Renal cortex interstitium (tissue), 11 donors: ENCODE data around the gene TEDC2. TPM values are rescaled to one million over a fixed set of nuclear protein-coding genes. Genes with fewer than 3 reads are reported as not detected.

Experiments used
- DNase-seq, 11 donors: peaks; one replicate each; pipeline ENCODE4 v3.0.0-alpha.2; 2013; ENCODE audit warnings: low read depth in 9 of 11, low spot score in 4 of 11; ENCODE audit errors: extremely low read depth in 1 of 11
- polyA plus RNA-seq, 3 donors: library from polyadenylated mRNA; unstranded; fragments of 120-200 nt; gene quantifications; one replicate each; pipeline ENCODE4 v1.2.1, GENCODE V29; 2013; ENCODE audit not compliant: insufficient read length in 3 of 3

TEDC2 gene
- polyA plus RNA-seq, 3 donors: 8.5 to 14.2 (median 11.8) TPM

DNA sequence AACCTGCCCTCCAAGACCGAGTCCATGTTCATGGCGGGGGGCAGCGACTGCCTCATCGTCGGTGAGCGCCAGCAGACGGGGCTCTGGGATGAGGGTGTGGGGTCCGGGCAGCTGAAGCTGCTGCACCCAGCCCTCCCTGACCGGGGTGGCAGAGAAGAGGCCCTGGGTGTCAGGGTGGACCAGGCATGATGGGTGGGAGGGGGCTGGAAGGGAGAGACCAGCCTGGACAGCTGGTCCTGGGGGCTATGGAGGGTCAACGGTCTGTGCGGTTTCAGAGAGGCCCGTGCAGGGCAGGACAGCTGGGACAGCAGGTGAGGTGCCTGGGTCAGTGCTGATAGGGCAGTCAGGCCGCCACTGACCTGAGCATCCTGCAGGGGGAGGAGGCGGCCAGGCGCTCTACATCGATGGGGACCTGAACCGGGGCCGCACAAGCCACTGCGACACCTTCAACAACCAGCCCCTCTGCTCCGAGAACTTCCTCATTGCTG is 40.6 kb downstream of the TEDC2 start:
- DNase-seq: no peak

DNA sequence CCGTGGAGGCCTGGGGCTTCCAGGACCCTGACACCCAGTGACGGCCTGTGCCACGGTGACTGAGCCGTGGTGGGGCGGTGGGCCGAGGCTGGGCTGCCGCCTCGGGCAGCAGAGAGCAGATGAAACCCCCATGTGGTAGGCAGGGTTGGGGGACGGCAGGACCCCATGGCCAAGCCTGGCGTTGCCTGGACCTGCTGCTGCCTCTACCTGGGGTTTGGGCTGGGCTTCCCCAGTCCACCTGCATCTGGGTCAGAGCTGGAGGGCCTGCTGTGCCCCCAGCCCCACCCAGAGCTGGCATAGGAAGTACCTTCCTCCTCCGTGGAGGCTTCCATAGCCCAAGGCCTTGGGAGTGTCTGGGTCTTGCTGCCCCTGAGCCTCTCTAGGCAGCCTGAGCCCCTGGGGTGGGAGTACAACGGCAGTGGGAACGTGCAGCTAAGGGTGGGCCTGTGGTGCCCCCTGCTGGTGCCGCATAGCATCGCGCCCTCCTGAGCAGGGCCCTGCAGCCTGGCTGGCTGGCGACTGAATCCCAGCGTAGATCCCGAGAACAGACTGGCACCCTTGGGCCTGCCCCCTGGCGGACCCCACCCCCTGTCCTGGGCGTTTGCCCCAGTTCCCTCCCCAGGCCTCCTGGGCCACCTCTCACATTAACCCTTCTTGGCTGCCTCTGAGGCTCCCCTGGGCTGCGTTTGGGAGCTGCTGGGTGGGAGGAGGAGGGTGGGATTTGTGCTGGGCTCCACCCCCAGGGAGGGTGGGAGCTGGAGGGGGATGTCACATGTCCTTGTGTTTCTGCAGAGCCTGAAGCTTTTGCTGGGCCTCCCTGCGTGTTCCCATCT is 41.2 kb downstream of the TEDC2 start:
- peak; percentile 69 to 86 (median 85) for DNase-seq

DNA sequence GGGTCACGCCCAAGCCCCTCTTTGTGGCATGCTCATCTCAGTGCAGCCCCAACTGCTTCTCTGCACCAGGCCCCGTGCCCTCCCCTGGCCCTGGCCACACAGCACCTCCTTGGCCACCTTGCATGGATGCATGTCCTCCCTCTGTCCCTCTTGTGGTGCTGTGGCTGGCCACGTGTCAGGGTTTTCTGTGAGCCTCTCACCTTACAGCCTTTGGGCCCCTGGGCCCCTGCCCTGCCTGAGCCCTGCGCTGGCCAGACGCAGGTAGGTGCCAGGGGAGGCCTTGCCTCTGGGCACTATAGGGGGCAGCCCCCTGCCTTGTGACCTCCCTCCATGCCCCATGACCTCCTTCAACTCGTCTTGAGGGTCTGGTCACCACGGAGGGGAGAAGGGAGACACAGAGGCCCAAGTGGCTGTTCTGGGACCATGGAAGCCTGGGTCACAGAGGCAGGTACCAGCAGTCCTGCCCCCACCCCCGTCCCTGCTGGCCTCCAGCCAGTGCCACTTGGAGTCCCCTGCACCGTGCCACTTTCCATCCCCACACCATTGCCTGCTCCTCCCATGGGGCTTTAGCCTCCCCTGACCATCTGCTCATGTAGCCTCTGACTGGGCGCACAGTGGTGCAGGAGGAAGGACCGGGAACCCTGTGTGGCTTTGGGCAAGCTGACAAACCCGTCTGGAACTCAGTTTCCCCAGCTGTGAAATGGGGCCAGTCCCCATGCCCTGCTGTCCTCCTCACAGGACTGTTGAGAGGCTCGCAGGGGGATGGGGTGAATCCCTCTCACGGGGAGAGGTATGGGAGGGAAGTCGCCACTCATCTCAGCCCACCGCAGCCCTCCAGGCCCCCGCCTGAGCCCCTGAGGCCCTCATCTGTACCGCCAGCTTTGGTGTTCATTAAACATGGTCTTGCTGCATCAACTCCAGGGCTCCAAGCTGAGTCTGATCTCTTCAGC is 42.3 kb downstream of the TEDC2 start:
- DNase-seq: no peak

GRCh38 chr16:2505695-2506094 is 45.8 kb downstream of the TEDC2 start:
- DNase-seq: no peak

DNA sequence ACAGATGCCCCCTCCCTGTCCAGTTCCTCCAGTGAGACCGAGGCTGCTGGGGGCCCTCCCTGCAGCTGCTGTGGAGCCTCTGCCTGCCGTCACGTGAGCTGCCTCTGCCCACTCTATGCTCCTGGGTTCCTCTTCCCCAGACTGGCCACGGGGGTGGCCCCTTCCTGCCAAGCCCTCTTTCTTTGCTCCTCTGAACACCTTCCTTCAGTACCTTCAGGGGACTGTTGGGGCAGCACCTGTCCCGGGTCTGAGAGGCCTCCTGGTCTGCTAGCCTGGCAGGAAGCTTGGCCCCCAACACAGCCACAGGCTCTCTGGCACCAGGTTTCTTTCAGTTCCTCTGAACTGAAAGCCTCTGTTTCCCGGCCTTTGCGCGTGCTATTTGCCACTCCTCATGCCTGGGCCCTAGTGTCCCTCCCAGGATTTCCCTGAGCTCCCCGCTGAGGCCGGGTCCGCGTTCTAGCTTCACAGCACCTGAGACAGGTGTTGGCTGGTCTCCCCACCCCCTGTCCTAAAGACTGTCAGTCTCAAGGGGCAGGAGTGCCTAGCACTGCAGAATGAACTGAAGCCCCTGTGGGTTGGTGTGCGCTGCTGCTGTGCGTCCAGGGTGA is 47.2 kb downstream of the TEDC2 start:
- no peak for DNase-seq

GRCh38 chr16:2507665-2508064 is 47.8 kb downstream of the TEDC2 start:
- no peak for DNase-seq

- DNase-seq: no peak
Measured at GRCh38 chr16:2508722-2509400, 49.0 kb downstream of the TEDC2 start.

DNA sequence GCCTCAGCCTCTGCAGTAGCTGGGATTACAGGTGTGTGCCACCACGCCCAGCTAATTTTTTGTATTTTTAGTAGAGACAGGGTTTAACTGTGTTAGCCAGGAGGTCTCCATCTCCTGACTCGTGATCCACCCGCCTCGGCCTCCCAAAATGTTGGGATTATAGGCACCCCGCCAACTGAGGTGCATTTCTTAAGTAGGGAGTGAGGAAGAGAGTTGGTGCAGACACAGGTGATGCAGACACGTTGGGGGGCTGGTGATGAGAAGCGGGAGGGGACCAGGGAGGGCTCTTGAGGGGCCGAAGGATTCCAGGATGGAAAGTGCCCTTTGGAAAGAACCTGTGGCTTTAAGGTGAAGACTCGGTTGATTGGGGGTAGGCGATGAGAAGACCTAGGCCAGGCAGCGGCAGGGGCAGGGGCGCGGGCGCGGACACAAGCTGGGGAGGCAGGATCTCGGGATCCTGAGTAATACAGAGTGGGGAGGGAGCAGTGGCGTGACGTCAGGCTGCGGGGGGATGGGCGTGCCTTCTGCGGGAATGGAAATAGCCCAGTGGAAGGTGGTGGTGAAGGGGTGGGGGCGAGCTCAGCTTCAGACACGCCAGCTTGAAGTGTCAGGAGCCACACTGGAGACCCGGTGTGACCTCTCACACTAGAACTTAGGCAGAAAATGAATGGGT is 51.4 kb downstream of the TEDC2 start:
- no peak for DNase-seq

DNA sequence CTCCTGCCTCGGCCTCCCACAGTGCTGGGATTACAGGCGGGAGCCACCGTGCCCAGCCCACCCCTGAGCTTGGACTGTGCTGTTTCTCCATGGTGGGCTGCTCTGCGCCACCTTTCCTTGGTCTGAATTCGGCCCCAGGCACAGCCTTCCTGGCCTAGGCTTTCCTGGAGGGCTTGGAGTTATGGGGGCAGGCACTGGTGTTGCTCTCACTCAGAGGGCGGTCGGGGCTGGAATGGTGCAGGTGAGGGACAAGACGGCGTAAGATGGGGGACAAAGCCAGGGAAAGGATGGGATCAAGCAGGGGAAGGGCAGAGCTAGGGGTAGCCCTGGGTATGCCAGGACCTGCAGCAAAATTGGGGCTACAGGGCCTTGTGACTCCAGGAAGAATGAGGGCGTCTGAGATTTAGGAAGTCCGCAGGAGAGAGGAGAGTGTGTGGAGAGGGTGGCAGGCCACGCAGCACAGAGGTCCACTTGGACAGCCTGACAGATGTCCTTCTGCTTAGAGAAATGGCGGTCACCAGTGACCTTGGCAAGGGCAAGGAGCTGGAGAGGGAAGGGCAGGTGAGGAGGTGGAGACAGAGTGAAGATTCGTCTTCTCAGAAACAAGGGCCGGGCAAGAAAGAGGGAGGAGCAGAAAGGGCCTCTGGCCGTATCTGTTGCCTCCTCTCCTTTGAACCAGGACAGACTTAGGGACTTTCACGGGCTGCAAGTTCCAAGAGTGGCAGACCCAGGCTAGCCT is 52.3 kb downstream of the TEDC2 start:
- DNase-seq: no peak

GRCh38 chr16:2512735-2513404 is 53.0 kb downstream of the TEDC2 start:
- no peak for DNase-seq

GRCh38 chr16:2513405-2514332 is 53.8 kb downstream of the TEDC2 start, which contains the start of gene ATP6V0C:
Gene ATP6V0C (plus strand): TSS chr16:2513952. CDS start chr16:2514104, 152 bp downstream.
- peak in 10 of 11 donors; percentile 78 to 90 (median 84) for DNase-seq

Other genes with a start within 250 kb of the TEDC2 start
- gene BRICD5, start 249.2 kb upstream of the TEDC2 start, polyA plus RNA-seq: 10 to 100 TPM in 1 of 3 donors, 1 to 10 TPM in 2; 4.5 to 11.0 (median 7.9) TPM
- 10 to 100 TPM; 13.0 to 17.1 (median 14.9) TPM for gene PGP, start 245.3 kb upstream of the TEDC2 start, polyA plus RNA-seq
- 10 to 100 TPM; 13.0 to 24.9 (median 22.5) TPM for gene E4F1, start 236.5 kb upstream of the TEDC2 start, polyA plus RNA-seq
- 1 to 10 TPM in 2 of 3 donors, under 1 TPM in 1; 0.36 to 1.4 (median 1.4) TPM for gene DNASE1L2, start 223.7 kb upstream of the TEDC2 start, polyA plus RNA-seq
- 10 to 100 TPM; 59.0 to 76.2 (median 72.2) TPM for gene ECI1, start 208.5 kb upstream of the TEDC2 start, polyA plus RNA-seq
- 100 to 1,000 TPM; 194 to 231 (median 219) TPM for gene RNPS1, start 192.0 kb upstream of the TEDC2 start, polyA plus RNA-seq
- 1 to 10 TPM; 5.2 to 6.9 (median 6.3) TPM for gene ABCA3, start 119.4 kb upstream of the TEDC2 start, polyA plus RNA-seq
- 10 to 100 TPM in 2 of 3 donors, 1 to 10 TPM in 1; 9.5 to 14.0 (median 11.9) TPM for gene CCNF, start 30.7 kb upstream of the TEDC2 start, polyA plus RNA-seq
- 1 to 10 TPM; 1.8 to 4.4 (median 3.5) TPM for gene NTN3, start 11.2 kb downstream of the TEDC2 start, polyA plus RNA-seq
- gene TBC1D24, start 15.0 kb downstream of the TEDC2 start, polyA plus RNA-seq: 10 to 100 TPM; 15.2 to 19.6 (median 19.0) TPM
- 100 to 1,000 TPM; 158 to 278 (median 243) TPM for gene ATP6V0C, start 53.8 kb downstream of the TEDC2 start, polyA plus RNA-seq
- 10 to 100 TPM; 22.4 to 41.6 (median 33.2) TPM for gene AMDHD2, start 60.3 kb downstream of the TEDC2 start, polyA plus RNA-seq
- 1 to 10 TPM; 1.8 to 4.9 (median 4.1) TPM for gene CEMP1, start 71.3 kb downstream of the TEDC2 start, polyA plus RNA-seq
- 10 to 100 TPM; 48.9 to 60.3 (median 53.9) TPM for gene PDPK1, start 77.9 kb downstream of the TEDC2 start, polyA plus RNA-seq
- 10 to 100 TPM; 21.2 to 26.0 (median 22.6) TPM for gene KCTD5, start 222.4 kb downstream of the TEDC2 start, polyA plus RNA-seq